Trophoblast cell (in vitro differentiated cells and primary cell): Measurements from ENCODE around the gene KAT5.

Experiments used
- DNase-seq, 2 donors: peaks; one replicate each; pipeline ENCODE4 v3.0.0-alpha.2; 2016
- H2AFZ ChIP-seq: 2 replicates; pipeline ENCODE4 v1.6.1; 2013; ENCODE audit warnings: low read length, moderate library complexity, mild to moderate bottlenecking; ENCODE audit not compliant: insufficient read depth, poor library complexity
- H2AK5ac ChIP-seq: 2 replicates; pipeline ENCODE4 v1.6.1; 2013; ENCODE audit warnings: mild to moderate bottlenecking, low read length
- H2BK120ac ChIP-seq: 2 replicates; pipeline ENCODE4 v1.6.1; 2013; ENCODE audit warnings: low read length, mild to moderate bottlenecking, moderate library complexity; ENCODE audit not compliant: insufficient read depth, poor library complexity
- H2BK12ac ChIP-seq: 2 replicates; pipeline ENCODE4 v1.6.1; 2013; ENCODE audit warnings: mild to moderate bottlenecking, low read length, moderate library complexity
- H2BK5ac ChIP-seq: 2 replicates; pipeline ENCODE4 v1.6.1; 2013; ENCODE audit warnings: low read length, low read depth, moderate library complexity, mild to moderate bottlenecking; ENCODE audit not compliant: poor library complexity
- H3K14ac ChIP-seq: 2 replicates; pipeline ENCODE4 v1.6.1; 2013; ENCODE audit warnings: mild to moderate bottlenecking, low read length
- H3K18ac ChIP-seq: 2 replicates; pipeline ENCODE4 v1.6.1; 2013; ENCODE audit warnings: mild to moderate bottlenecking, low read length
- H3K23ac ChIP-seq: 2 replicates; pipeline ENCODE4 v1.6.1; 2013; ENCODE audit warnings: low read length
- H3K27ac ChIP-seq: 2 replicates; pipeline ENCODE4 v1.5.1; 2013; ENCODE audit warnings: low read depth, mild to moderate bottlenecking, inconsistent platforms, low read length, moderate library complexity
- H3K27me3 ChIP-seq: 2 replicates; pipeline ENCODE4 v1.6.1; 2013; ENCODE audit warnings: inconsistent platforms, mild to moderate bottlenecking, low read length, moderate library complexity; ENCODE audit not compliant: insufficient read depth
- H3K36me3 ChIP-seq, 2 experiments: 1 replicate in 1 of 2; 2 replicates in 1 of 2; pipeline ENCODE4 v1.6.1; 2013; ENCODE audit warnings: low read length in 2 of 2, mild to moderate bottlenecking in 2 of 2, moderate library complexity in 1 of 2; ENCODE audit not compliant: insufficient read depth in 2 of 2, control insufficient read depth in 1 of 2
- H3K4ac ChIP-seq: 2 replicates; pipeline ENCODE4 v1.6.1; 2013; ENCODE audit warnings: low read depth, mild to moderate bottlenecking, low read length, moderate library complexity
- H3K4me1 ChIP-seq, 2 experiments: 1 replicate in 1 of 2; 2 replicates in 1 of 2; pipeline ENCODE4 v1.6.1; 2013; ENCODE audit warnings: low read length in 2 of 2, mild to moderate bottlenecking in 2 of 2, moderate library complexity in 1 of 2; ENCODE audit not compliant: insufficient read depth in 2 of 2, control insufficient read depth in 1 of 2
- H3K4me2 ChIP-seq: 2 replicates; pipeline ENCODE4 v1.6.1; 2013; ENCODE audit warnings: inconsistent platforms, mild to moderate bottlenecking, low read length, moderate library complexity
- H3K4me3 ChIP-seq: 2 replicates; pipeline ENCODE4 v1.5.1; 2013; ENCODE audit warnings: mild to moderate bottlenecking, low read depth, low read length, inconsistent platforms
- H3K79me1 ChIP-seq: one replicate; pipeline ENCODE4 v1.6.1; 2013; ENCODE audit warnings: low read length
- H3K79me2 ChIP-seq: 2 replicates; pipeline ENCODE4 v1.6.1; 2013; ENCODE audit warnings: low read length, mild to moderate bottlenecking; ENCODE audit not compliant: control insufficient read depth, insufficient read depth, poor library complexity
- H3K9ac ChIP-seq: 2 replicates; pipeline ENCODE4 v1.6.1; 2013; ENCODE audit warnings: mild to moderate bottlenecking, low read length
- H3K9me3 ChIP-seq: 2 replicates; pipeline ENCODE4 v1.6.1; 2013; ENCODE audit warnings: low read depth, mild to moderate bottlenecking, control low read depth, inconsistent platforms, low read length; ENCODE audit not compliant: insufficient read depth
- H4K12ac ChIP-seq: 2 replicates; pipeline ENCODE4 v1.6.1; 2013; ENCODE audit warnings: low read depth, mild to moderate bottlenecking, low read length, moderate library complexity
- H4K8ac ChIP-seq: 2 replicates; pipeline ENCODE4 v1.6.1; 2013; ENCODE audit warnings: low read depth, mild to moderate bottlenecking, low read length, moderate library complexity
- H4K91ac ChIP-seq: one replicate; pipeline ENCODE4 v1.6.1; 2013; ENCODE audit warnings: low read depth, mild to moderate bottlenecking, low read length, moderate library complexity
- WGBS: extraction: QIAGEN DNeasy Blood & Tissue Kit; methylation state at CpG from one replicate; pipeline ENCODE4 v1.1.7; 2013; ENCODE audit warnings: missing lambda C conversion rate; ENCODE audit not compliant: insufficient read length, insufficient coverage; ENCODE audit errors: extremely low coverage; 5-methylcytosine and 5-hydroxymethylcytosine counted together

KAT5 gene

DNA sequence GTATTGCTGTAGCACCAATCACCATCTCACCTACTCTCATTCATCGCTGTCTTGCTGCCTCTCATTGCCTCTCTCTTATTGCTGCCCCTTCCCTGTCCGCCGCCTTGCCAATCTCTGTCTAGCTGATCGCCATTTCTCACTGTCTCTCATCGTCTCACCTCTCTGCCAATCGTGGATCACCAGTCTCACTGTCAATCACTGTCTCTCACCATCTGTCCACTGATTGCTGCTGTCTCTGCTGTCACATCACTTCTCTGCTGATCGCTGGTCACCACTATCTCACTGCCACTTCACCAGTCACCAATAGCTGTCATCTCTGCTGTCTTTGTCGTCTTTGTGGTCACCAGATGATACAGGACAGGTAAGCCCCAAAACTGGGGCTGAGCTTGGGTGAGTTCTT is 29.1 kb downstream of the KAT5 start:
- no peak overlapping the region for H2BK12ac ChIP-seq
- DNase-seq: no peak
- no peak overlapping the region for H2BK120ac ChIP-seq
- H3K27ac ChIP-seq: no peak overlapping the region
- no peaks in the 10 kb centered on the region for H3K27me3 ChIP-seq
- H2AFZ ChIP-seq: no peak overlapping the region
- no peak overlapping the region for H3K23ac ChIP-seq
- peaks cover 7% of the 10 kb centered on the region for H3K9me3 ChIP-seq
- H3K4ac ChIP-seq: no peak overlapping the region
- no peaks in the 10 kb centered on the region for H3K4me1 ChIP-seq
- H3K36me3 ChIP-seq: no peaks in the 10 kb centered on the region
- H2BK5ac ChIP-seq: no peak overlapping the region
- H3K18ac ChIP-seq: no peak overlapping the region
- no CpG with 5 or more reads among the region's 8 CpGs for WGBS
- H4K91ac ChIP-seq: no peak overlapping the region
- no peak overlapping the region for H3K14ac ChIP-seq
- no peak overlapping the region for H2AK5ac ChIP-seq
- H4K12ac ChIP-seq: no peak overlapping the region
- no peaks in the 10 kb centered on the region for H3K79me1 ChIP-seq
- no peak overlapping the region for H4K8ac ChIP-seq
- H3K4me3 ChIP-seq: no peak overlapping the region
- H3K79me2 ChIP-seq: no peaks in the 10 kb centered on the region
- H3K9ac ChIP-seq: no peak overlapping the region
- H3K4me2 ChIP-seq: no peak overlapping the region

- H3K14ac ChIP-seq: no peak overlapping the region
- H3K4me2 ChIP-seq: no peak overlapping the region
- no peak overlapping the region for H3K4me3 ChIP-seq
- H2AK5ac ChIP-seq: no peak overlapping the region
- H4K8ac ChIP-seq: no peak overlapping the region
- no peak overlapping the region for H3K18ac ChIP-seq
- H4K91ac ChIP-seq: no peak overlapping the region
- H3K79me2 ChIP-seq: no peaks in the 10 kb centered on the region
- H3K4ac ChIP-seq: no peak overlapping the region
- H3K36me3 ChIP-seq: no peaks in the 10 kb centered on the region
- no peaks in the 10 kb centered on the region for H3K4me1 ChIP-seq
- H2BK12ac ChIP-seq: no peak overlapping the region
- H2BK120ac ChIP-seq: no peak overlapping the region
- H3K27me3 ChIP-seq: no peaks in the 10 kb centered on the region
- H2BK5ac ChIP-seq: no peak overlapping the region
- peaks cover 7% of the 10 kb centered on the region for H3K9me3 ChIP-seq
- H2AFZ ChIP-seq: no peak overlapping the region
- no CpG with 5 or more reads among the region's 1 CpG for WGBS
- H3K9ac ChIP-seq: no peak overlapping the region
- no peaks in the 10 kb centered on the region for H3K79me1 ChIP-seq
- peak; percentile 83 to 92 for DNase-seq
- no peak overlapping the region for H3K23ac ChIP-seq
- H4K12ac ChIP-seq: no peak overlapping the region
- H3K27ac ChIP-seq: no peak overlapping the region
These were observed 30.3 kb downstream of the KAT5 start for GRCh38 chr11:65742353-65742752.

- Histone ChIP-seq H4K91ac (no peak overlapping the region), H3K9ac (no peak overlapping the region), H4K8ac (no peak overlapping the region), H3K27ac (no peak overlapping the region), H3K4me2 (no peak overlapping the region), H4K12ac (no peak overlapping the region), H2AFZ (no peak overlapping the region), H2AK5ac (no peak overlapping the region), H3K18ac (no peak overlapping the region), H3K9me3 (peaks cover 5% of the 10 kb centered on the region), H3K27me3 (no peaks in the 10 kb centered on the region), H3K23ac (no peak overlapping the region), H2BK12ac (no peak overlapping the region), H3K14ac (no peak overlapping the region), H3K36me3 (no peaks in the 10 kb centered on the region), H3K79me1 (no peaks in the 10 kb centered on the region), H3K79me2 (no peaks in the 10 kb centered on the region), H2BK120ac (no peak overlapping the region), H2BK5ac (no peak overlapping the region), H3K4me1 (no peaks in the 10 kb centered on the region), H3K4ac (no peak overlapping the region), H3K4me3 (no peak overlapping the region)
- no CpG with 5 or more reads among the region's 10 CpGs for WGBS
- DNase-seq: peak; percentile 57 to 71
These were observed 31.6 kb downstream of the KAT5 start for GRCh38 chr11:65743681-65744025.

DNA sequence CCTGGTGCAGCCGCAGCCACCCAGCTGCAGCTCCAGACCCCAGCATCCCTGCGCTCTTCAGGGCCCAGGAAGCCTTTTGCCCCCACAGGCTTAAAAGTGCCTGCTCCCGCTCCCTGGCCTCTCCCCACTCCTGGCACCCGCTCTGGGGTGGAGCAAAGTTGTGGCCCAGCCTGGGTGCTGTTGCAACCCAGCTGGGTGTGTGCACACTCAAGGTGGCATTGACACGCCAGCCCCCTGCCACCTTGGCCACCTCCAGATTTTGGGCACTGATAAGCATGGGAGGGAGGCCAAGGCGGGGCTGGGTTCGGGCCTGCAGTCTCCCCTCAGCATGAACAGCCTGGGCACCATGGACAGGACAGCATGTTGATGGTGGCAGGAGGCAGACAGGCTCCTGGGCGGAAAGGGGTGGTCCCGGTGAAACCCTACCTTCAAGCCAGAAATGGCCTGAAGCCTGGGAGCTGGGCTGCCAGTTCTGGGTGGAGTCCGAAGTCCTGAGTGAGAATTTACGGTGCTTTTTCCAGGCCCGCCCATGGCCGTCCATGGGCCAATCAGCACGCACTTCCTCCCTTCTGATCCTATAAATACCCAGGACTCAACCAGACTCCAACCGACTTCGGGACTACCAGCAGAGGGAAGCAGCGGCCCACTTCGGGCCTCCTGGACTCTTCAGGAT is 32.1 kb downstream of the KAT5 start:
- Histone ChIP-seq H4K12ac (no peak overlapping the region), H3K14ac (no peak overlapping the region), H4K8ac (no peak overlapping the region), H2AFZ (no peak overlapping the region), H2BK5ac (no peak overlapping the region), H3K79me2 (no peaks in the 10 kb centered on the region), H3K36me3 (no peaks in the 10 kb centered on the region), H2BK120ac (no peak overlapping the region), H4K91ac (no peak overlapping the region), H3K4me1 (no peaks in the 10 kb centered on the region), H3K79me1 (no peaks in the 10 kb centered on the region), H3K27ac (no peak overlapping the region), H2AK5ac (peak overlapping the region; percentile 23), H3K27me3 (no peaks in the 10 kb centered on the region), H3K18ac (no peak overlapping the region), H3K4me3 (no peak overlapping the region), H3K9me3 (peaks cover 5% of the 10 kb centered on the region), H2BK12ac (no peak overlapping the region), H3K9ac (no peak overlapping the region), H3K4me2 (no peak overlapping the region), H3K4ac (no peak overlapping the region), H3K23ac (no peak overlapping the region)
- no CpG with 5 or more reads among the region's 18 CpGs for WGBS
- peak; percentile 90 to 96 for DNase-seq
